ENCODE measurements around the gene RNASE1.
A peak's percentile ranks its signal among the peaks of the same experiment; 100 is the strongest.
"Not testable (repeated sequence)": the region's sequence is repeated elsewhere in the genome, so short reads cannot be mapped to it uniquely, and the experiment has no call there.

Gene RNASE1

GRCh38 chr14:20837831-20838230 is 35.2 kb upstream of the RNASE1 start:
- TF ChIP-seq, protein P1, sequence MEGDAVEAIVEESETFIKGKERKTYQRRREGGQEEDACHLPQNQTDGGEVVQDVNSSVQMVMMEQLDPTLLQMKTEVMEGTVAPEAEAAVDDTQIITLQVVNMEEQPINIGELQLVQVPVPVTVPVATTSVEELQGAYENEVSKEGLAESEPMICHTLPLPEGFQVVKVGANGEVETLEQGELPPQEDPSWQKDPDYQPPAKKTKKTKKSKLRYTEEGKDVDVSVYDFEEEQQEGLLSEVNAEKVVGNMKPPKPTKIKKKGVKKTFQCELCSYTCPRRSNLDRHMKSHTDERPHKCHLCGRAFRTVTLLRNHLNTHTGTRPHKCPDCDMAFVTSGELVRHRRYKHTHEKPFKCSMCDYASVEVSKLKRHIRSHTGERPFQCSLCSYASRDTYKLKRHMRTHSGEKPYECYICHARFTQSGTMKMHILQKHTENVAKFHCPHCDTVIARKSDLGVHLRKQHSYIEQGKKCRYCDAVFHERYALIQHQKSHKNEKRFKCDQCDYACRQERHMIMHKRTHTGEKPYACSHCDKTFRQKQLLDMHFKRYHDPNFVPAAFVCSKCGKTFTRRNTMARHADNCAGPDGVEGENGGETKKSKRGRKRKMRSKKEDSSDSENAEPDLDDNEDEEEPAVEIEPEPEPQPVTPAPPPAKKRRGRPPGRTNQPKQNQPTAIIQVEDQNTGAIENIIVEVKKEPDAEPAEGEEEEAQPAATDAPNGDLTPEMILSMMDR (IDR thresholded peaks at IDR 0.05; ENCODE audit: insufficient read depth, low read length, poor library complexity, severe bottlenecking) = no peak
- Histone ChIP-seq H3K27me3 (replicated peaks; ENCODE audit: control insufficient read depth, insufficient read depth, low read length) (no peaks in the 10 kb centered on the region), H3K4me3 (replicated peaks; ENCODE audit: low read depth, low read length) (no peak overlapping the region), H3K36me3 (ENCODE audit: control insufficient read depth, insufficient read depth, low read length) (no peaks in the 10 kb centered on the region)
- DNase-seq (ENCODE audit: extremely low read depth, insufficient read length) = no peak

- TF ChIP-seq, protein P1 (IDR thresholded peaks at IDR 0.05; ENCODE audit: insufficient read depth, low read length, poor library complexity, severe bottlenecking) = peak; percentile 15
Observed at GRCh38 chr14:20836668-20837338, 34.2 kb upstream of the RNASE1 start.

DNA sequence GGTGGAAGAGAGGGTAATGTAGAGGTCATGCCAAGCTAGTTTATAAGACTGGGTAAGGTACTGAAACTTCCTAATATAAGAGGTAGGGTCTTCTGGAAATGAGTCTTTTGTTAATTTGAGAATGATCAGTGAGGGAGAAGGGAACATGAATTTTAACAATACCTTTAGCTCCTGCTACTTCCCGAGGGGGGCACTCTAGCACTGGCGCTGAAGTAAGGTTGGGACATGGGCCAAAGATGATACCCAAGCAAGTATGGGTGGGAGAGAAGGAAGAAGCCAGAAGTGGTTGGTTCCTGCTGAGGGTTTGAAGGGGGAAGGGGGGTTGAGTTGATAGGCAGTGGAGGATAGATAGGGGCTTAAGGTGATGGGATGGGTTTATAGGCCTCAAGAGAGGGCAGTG is 32.3 kb upstream of the RNASE1 start:
- no peak for DNase-seq (ENCODE audit: extremely low read depth, insufficient read length)
- no peak overlapping the region for H3K4me3 ChIP-seq (replicated peaks; ENCODE audit: low read depth, low read length)
- no peaks in the 10 kb centered on the region for H3K27me3 ChIP-seq (replicated peaks; ENCODE audit: control insufficient read depth, insufficient read depth, low read length)
- no peaks in the 10 kb centered on the region for H3K36me3 ChIP-seq (ENCODE audit: control insufficient read depth, insufficient read depth, low read length)
- TF ChIP-seq, protein P1 (IDR thresholded peaks at IDR 0.05; ENCODE audit: insufficient read depth, low read length, poor library complexity, severe bottlenecking) = no peak

More at GRCh38 chr14:20836668-20837338, 34.2 kb upstream of the RNASE1 start:
- DNase-seq (ENCODE audit: extremely low read depth, insufficient read length) = no peak
- Histone ChIP-seq H3K27me3 (replicated peaks; ENCODE audit: control insufficient read depth, insufficient read depth, low read length) (no peaks in the 10 kb centered on the region), H3K36me3 (ENCODE audit: control insufficient read depth, insufficient read depth, low read length) (no peaks in the 10 kb centered on the region), H3K4me3 (replicated peaks; ENCODE audit: low read depth, low read length) (no peak overlapping the region)

DNA sequence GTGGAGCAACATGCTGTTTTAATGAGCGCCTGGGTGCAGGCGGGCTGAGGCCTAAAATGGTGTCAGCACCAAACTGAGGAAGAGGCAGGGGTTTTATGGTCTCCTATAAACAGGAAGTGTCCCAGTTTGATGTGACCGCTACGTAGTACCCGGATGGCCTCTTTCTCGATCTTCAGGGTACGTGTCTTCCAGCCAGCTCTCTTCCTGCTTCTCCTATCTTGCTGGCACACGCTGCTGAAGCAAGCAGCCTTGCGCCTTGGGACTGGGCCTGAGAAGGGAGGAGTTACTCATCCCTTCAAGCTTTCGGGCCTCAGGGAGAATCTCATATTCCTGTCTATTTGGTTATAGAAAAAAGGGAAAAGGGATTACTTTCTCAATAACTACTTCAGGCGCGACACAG is 28.2 kb upstream of the RNASE1 start:
- TF ChIP-seq, protein P1 (IDR thresholded peaks at IDR 0.05; ENCODE audit: insufficient read depth, low read length, poor library complexity, severe bottlenecking) = no peak

DNA sequence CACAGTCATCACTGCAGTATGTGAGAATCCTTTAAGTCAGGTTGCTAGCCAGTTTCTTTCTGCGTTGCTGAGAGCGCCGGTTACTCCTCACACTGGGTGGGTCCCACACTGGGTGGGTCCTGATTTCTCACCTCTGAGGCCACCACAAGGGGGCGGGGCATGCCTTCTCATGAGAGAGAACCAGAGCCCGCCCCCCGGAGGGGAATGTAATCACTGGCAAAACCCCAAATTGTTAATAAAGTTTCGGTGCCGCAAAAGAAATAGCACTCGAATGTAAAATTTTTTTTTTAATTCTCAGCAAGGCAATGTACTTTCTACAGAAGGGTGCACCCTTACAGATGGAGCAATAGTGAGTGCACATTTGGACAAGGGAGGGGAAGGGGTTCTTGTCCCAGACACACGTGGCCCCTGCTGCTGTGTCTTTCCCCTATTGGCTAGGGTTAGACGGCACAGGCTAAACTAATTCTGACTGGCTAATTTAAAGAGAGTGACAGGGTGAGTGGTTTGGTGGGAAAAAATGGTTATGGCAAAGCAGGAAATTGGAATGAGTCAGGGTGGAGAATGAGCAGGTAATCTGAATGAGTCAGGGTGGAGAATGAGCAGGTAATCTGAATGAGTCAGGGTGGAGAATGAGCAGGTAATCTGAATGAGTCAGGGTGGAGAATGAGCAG is 25.5 kb upstream of the RNASE1 start:
- H3K36me3 ChIP-seq (ENCODE audit: control insufficient read depth, insufficient read depth, low read length); H3K27me3 ChIP-seq (replicated peaks; ENCODE audit: control insufficient read depth, insufficient read depth, low read length); H3K4me3 ChIP-seq (replicated peaks; ENCODE audit: low read depth, low read length); DNase-seq (ENCODE audit: extremely low read depth, insufficient read length): not testable (repeated sequence)

More for the DNA sequence above, 28.2 kb upstream of the RNASE1 start:
- Histone ChIP-seq H3K27me3 (replicated peaks; ENCODE audit: control insufficient read depth, insufficient read depth, low read length) (no peaks in the 10 kb centered on the region), H3K4me3 (replicated peaks; ENCODE audit: low read depth, low read length) (no peak overlapping the region), H3K36me3 (ENCODE audit: control insufficient read depth, insufficient read depth, low read length) (no peaks in the 10 kb centered on the region)
- DNase-seq (ENCODE audit: extremely low read depth, insufficient read length) = no peak

- TF ChIP-seq, protein P1 (IDR thresholded peaks at IDR 0.05; ENCODE audit: insufficient read depth, low read length, poor library complexity, severe bottlenecking) = no peak
- no peaks in the 10 kb centered on the region for H3K27me3 ChIP-seq (replicated peaks; ENCODE audit: control insufficient read depth, insufficient read depth, low read length)
- no peaks in the 10 kb centered on the region for H3K36me3 ChIP-seq (ENCODE audit: control insufficient read depth, insufficient read depth, low read length)
- H3K4me3 ChIP-seq (replicated peaks; ENCODE audit: low read depth, low read length) = no peak overlapping the region
- DNase-seq (ENCODE audit: extremely low read depth, insufficient read length) = no peak
Observed at GRCh38 chr14:20827326-20827725, 24.7 kb upstream of the RNASE1 start.

DNA sequence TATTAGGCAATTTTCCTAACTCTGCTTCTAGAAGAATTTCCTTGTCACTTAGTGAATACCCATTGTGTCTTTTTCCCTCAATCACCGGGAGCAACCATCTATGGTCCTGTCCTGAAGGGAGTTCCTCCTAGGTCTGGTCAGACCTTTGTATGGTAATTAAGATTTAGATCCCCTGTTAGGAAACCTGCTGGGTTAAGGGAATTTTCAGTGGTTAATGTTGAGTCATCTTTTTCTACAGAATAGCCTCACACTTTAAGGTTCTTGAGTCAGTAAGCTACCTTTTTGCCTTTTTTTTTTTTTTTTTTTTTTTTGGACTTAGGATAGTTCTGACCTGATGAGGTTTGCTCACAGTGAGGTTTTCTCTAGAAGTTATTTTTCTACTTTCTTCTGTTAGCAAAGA is 24.0 kb upstream of the RNASE1 start:
- not testable (repeated sequence) for H3K4me3 ChIP-seq (replicated peaks; ENCODE audit: low read depth, low read length); H3K36me3 ChIP-seq (ENCODE audit: control insufficient read depth, insufficient read depth, low read length); H3K27me3 ChIP-seq (replicated peaks; ENCODE audit: control insufficient read depth, insufficient read depth, low read length); DNase-seq (ENCODE audit: extremely low read depth, insufficient read length)
